Adrenal gland (tissue), 5 donors: Measurements from ENCODE around the gene MEIOSIN.

ENCODE experiments used
- CTCF ChIP-seq, 6 experiments: fragments of 450-650 bp in 4 of 6; fragments of 200-600 bp in 2 of 6; sonication (generic) in 1 of 6; IDR thresholded peaks; 1 replicate in 5 of 6; 2 replicates in 1 of 6; pipeline versions ENCODE4 v1.5.1 to v1.8.0; 2016 to 2021; ENCODE audit warnings: antibody characterized with exemption in 6 of 6, mild to moderate bottlenecking in 2 of 6, moderate library complexity in 1 of 6
- POLR2A ChIP-seq, 2 donors: fragments of 450-650 bp; IDR thresholded peaks; one replicate each; pipeline ENCODE4 v1.6.1; 2017; ENCODE audit warnings: antibody characterized with exemption in 2 of 2, mild to moderate bottlenecking in 2 of 2, moderate library complexity in 1 of 2
- donor health status: DM: no; HTN: no; CAD: no.

- TF ChIP-seq CTCF (IDR thresholded peaks at IDR 0.05) = no peak
- TF ChIP-seq POLR2A (IDR thresholded peaks at IDR 0.05) = no peak
These were observed 14.3 kb downstream of the MEIOSIN start for GRCh38 chr19:45747513-45747912.
